Right ventricle myocardium superior (tissue), 1 donor: ENCODE measurements around the gene LTBP2. TPM values are rescaled to one million over a fixed set of nuclear protein-coding genes. Genes with fewer than 3 reads are reported as not detected.

ENCODE experiments used
- ATAC-seq: fragments of 200-7000 bp; cut with Tn5 transposase; one replicate; pipeline ENCODE4 v1.9.1; 2020; ENCODE audit warnings: mild to moderate bottlenecking; ENCODE audit not compliant: poor library complexity
- DNase-seq: peaks from one replicate; pipeline ENCODE4 v3.0.0-alpha.2; 2020
- intact Hi-C: fragments of 100-400 bp; cut with DNase I; formaldehyde crosslinking; loops from one replicate; pipeline ENCODE4 v1.11.2; 2022
- total RNA-seq: library from RNA; stranded (reverse); fragmentation: NEBNext Ultra II Directional; extraction: Animal tissue kit (Norgen Biotek cat#: 25700); gene quantifications from one replicate; pipeline ENCODE4 v1.2.1, GENCODE V29; 2021
- donor health status: DM: no; HTN: yes; CAD: no; lungs with severe emphysema.

The LTBP2 gene
- total RNA-seq, 1 donor from 2014 or later = 11.9 TPM

DNA sequence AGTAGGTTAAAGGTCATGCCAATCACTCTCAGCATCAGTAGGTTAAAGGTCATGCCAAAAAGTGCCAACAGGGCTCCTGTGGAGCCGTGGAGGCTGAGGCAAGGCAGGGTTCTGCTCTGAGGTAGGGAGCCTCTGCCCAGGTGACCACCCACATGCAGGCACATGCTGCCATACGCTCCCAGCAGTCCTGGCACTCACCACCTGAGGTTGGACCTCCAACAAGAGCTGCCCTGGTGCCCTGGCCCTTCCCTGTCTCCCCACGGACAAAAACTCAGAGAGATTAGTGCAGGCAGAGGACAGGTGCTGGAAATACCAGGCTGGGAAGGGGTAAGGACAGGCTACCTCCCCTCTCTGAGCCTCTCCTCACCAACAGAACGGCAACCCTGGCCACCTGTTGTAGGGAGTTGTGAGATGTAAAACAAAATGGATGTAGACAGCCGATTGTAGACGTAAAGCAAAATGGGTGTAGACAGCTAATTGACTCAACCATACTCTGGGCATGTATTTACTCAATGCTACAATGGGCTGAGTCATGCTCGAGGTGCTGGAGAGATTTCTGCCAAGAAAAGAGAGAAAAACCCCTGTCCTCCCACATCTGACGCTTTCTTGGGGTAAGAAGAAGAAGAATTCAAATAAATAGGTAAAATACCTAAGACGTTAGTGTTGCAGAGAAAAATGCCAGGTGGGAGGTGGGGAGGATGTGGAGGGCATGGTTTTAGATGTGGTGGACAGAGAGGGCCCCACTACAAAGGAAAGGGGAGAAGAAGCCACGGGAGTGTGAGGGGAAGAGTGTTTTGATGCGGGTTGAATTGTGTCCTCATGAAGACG is 32.4 kb downstream of the LTBP2 start:
- peak; percentile 16 for DNase-seq
- ATAC-seq = no peak
- intact Hi-C loops = no loop called here

DNA sequence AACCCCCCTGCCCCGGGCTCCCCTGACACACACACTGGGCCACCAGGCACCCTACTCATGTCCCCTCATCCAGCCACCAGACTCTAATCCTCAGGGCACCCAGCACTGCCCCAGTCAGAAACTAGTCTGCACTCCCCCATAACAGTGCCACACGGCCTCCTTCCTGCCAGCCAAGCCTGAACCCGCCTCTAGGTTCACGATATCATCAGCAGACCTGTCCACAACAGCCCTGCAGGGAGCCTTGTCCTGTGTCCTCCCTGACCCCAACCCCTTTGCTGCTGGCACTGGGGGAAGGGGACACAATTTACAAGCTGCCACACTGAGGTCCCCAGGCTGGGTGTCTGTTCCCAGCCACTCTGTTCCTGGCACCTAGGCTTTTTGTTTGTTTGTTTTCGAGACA is 33.6 kb downstream of the LTBP2 start:
- intact Hi-C loops = no loop called here
- DNase-seq (no peak), ATAC-seq (no peak)

DNA sequence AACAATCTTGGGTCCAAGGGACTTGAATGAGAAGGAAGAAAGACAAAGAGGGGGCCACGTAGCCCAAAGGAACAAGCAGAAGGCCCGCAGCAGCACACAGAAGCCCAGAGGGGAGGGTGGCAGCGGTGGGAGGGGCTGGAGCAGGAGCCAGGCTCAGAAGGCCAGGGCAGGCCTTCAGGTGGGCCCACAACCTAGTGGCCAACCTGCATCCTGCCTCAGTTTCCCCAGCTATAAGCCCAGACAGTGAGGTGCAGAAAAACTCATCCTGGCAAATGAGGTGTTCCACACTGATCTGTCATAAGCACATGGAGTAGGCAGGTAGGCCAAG is 34.1 kb downstream of the LTBP2 start:
- DNase-seq = no peak
- intact Hi-C loops = no loop called here
- ATAC-seq = no peak

DNA sequence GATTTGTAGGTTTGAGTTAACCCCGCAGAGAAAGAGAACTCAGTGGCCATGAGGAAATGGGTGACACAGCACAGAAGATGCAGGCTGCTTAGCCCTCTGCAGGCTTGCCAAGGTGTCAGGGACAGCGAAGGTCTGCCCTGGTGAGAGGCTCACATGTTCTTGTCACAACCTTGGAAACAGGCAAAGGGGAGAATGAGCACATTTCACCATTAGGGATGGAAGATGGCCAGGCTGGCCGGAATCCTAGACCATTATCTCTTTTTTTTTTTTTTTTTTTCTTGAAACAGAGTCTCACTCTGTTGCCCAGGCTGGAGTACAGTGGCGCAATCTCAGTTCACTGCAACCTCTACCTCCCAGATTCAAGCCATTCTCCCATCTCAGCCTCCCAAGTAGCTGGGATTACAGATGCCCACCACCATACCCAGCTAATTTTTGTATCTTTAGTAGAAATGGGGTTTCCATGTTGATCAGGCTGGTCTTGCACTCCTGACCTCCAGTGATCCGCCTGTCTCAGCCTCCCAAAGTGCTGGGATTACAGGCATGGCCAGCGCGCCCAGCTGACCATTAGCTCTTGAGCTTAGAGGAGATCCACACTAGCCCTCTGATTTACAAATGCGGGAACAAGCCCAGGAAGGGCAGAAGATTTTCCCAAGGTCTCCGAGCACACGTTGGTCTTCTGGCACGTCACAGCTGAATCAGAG is 34.6 kb downstream of the LTBP2 start:
- peak; percentile 60 for DNase-seq
- peak; percentile 52 for ATAC-seq
- intact Hi-C loops = no loop called here

DNA sequence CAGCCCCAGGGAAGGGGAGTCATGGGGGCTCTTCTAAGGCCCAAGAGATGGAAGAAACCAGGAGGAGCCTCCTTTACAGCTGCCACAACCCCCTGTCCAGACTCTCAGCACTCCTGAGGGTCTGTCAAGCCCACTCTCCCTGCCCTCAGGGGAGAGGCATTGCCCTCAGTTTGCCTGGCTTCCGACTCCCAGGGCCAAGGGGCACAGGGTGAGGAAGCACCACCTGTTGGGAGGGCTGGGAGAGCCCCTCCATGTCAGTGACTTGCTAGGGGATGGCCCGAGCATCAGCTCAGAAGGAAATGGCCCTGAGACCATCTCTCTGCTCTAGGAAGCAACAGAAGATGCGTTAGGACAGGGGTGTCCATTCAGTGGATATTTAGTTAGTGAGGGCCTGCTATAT is 36.1 kb downstream of the LTBP2 start:
- DNase-seq (peak; percentile 7), ATAC-seq (no peak)
- intact Hi-C loops = no loop called here

DNA sequence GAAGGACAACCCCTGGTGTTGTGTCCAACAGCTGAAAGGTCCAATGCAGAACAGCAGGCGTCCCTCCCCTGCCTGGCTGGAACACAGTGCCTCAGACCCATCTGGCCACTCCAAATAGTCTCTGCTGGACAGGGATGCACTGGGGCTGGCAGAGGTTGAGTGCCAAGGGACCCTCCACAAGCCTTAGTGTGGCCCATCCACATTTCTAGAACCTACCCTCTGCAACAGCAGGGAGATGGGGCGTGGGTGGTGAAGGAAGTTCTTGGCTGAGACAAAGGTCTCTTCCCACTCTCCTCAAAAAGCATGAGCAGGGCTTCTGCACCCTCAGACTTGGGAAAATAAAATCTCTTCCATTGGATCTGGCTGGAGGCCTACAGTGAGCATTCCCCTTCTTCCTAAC is 36.5 kb downstream of the LTBP2 start:
- intact Hi-C loops = no loop called here
- peak; percentile 24 for DNase-seq
- no peak for ATAC-seq

DNA sequence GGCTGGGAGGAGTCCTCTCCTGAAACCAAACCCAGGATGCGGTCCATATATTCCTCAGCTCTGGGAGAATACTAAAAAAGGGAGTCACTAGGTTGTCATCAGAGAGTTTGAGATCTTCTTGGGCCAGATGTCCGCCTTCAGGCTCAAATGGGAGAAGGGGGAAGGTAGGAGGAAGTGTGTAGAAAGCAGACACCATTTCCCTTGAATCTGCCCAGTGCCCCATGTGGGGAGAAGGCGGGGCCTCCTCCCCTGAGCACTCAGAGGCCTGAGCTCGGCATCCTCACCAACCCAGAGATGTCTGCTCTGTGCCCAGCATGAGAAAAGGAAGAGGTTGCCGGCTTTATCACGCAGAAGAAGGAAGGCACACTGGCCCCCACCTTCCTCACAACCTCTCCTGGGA is 37.3 kb downstream of the LTBP2 start:
- peak; percentile 13 for DNase-seq
- ATAC-seq = no peak
- intact Hi-C loops = no loop called here

DNA sequence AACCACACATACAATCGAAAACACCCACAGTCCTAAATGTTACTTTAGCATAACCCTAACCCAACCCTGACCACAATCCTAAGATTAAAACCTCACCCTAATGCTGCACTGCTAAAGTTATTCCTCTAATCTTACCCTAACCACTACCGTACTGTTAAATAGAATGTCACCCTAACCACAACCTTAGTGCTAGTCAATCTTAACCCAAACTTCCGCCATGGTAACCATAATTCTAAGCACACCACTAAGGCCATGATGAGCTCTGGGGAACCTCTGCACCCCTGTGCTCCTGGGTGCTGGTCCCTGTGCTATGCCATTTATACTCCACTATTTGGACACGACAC is 38.0 kb downstream of the LTBP2 start:
- intact Hi-C loops = no loop called here
- no peak for ATAC-seq
- no peak for DNase-seq

DNA sequence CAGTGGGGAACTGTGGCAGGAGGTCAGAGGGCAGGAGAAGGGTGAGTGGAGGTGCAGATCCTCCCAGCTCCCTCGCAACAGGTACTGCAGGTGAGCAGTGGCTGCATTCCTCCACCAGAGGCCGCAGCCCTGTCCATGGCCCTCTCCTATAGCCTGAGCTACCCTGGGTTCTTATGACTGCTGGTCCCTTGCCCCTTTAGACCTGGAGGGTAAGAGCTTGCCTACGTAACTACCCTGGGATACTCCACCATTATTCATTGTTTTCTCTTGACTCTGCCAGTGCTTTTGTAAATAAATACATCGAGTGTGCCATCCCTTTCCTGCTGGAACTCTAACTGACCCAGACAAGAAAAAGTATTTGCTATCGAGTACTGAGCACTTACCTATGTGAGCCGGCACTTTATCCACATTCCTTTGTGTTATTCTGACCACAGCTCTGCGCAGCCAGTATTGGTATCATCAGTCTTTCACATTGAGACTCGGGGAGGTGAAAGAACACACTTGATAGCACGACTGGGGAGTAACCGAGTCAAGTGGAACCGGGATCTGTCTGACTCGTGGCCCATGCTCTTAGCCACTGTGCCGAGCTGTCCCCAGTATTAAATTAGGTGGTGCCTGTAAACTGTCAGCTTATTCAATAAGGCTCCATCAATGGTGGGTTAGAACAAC is 38.5 kb downstream of the LTBP2 start:
- intact Hi-C loops = no loop called here
- no peak for ATAC-seq

DNA sequence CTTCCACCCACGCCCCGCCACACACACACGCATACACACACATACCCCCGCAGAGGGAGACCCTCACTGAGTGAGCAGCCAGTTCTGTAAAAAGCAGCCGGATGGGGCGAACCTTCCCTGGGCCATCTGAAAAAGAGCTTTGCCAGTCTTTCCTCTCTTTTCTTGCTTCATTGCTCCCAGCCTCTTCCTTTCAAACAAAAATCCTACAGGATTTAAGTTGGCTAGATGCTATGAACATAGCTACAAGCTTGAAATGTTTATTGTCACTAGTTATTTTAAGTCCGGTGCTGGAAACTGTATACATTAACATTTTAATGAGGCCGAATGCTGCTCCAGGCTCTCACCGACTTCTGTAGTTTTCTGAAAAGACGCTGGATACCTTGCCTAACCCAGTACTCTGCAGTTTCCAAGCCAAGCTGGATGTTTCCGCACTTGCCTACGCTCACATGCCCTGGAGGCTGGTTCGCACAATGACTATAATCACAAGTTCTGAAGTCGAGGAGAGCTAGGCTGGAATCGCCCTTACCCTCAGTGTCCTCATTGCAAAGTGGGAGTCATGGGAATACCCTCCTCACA is 39.2 kb downstream of the LTBP2 start:
- intact Hi-C loops = no loop called here
- ATAC-seq = no peak
- no peak for DNase-seq

More for the DNA sequence above, 38.5 kb downstream of the LTBP2 start:
- DNase-seq = peak; percentile 11

DNA sequence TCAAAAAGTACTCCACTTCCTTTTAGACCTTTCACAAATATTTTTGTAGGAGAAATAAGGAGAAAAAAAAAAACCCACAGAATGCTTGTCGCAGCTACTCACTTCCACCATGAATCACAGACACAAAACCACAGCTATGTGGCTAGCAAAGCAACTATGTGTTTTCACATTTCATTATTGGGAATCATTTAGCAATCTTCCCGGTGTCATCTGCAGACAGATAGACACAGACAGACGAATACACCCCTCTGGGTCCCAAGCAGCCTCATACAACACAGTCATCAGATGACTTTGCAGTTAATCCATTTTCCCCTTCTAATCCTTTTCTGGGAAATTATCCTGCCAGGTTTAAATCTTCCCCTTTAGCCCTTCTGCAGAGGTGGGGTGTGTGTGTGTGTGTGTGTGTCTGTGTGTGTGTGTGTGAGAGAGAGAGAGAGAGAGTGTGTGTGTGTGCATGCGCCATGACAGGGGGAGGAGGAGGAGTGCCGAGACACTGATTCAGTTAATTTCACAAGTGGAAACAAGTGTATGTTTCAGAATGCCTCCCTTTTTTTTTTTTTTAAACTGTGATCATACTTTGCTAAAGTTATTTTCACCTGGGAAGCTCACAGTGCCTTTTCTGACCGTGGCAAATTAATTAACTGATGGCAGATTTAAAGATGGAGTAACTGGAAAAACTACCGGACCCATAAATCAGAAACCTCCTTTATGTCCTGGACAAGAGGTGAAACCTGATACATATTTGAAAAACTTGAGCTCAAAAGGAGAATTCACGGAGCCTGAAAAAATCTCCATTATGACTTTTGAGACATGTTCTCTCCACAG is 39.9 kb downstream of the LTBP2 start:
- intact Hi-C loops = no loop called here
- DNase-seq = no peak
- ATAC-seq = peak; percentile 9

DNA sequence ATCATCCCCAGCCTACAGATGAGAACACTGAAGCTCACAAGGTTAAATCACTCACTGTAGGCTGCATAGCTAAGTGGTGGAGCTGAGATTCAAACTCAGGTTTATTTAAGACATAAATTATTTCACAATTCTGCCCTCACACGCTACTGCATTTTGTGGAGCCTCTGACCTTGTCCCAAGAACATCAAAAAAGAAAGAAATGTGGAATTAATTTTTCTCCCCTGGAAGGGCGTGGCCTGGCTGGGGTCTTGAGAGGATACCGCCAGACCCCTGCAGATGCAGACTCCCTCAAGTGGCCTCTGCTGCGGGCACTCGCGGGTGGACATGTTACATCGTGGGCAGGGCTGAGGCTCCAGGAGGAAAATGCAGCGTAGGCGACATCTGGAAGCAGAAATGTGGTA is 40.6 kb downstream of the LTBP2 start:
- DNase-seq (no peak), ATAC-seq (no peak)
- intact Hi-C loops = no loop called here

DNA sequence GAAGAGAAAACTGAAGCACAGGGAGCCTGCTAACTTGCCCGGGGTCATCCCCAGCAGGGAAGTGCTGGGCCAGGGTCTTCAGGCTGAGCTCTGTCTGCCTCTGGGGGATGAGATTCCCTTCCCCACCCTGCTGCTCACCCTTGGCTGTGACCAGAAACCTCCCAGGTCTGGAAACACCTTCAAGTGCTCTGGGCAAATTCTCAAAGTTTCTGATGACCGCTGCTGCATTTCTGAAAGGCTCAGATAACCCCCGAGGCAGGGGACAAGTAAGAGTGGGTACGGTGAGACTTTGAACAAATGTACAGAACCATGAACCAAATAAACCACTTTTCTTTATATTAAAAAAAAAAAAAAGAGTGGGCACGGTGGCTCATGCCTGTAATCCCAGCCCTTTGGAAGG is 41.3 kb downstream of the LTBP2 start:
- intact Hi-C loops = no loop called here
- DNase-seq = no peak
- ATAC-seq = no peak

DNA sequence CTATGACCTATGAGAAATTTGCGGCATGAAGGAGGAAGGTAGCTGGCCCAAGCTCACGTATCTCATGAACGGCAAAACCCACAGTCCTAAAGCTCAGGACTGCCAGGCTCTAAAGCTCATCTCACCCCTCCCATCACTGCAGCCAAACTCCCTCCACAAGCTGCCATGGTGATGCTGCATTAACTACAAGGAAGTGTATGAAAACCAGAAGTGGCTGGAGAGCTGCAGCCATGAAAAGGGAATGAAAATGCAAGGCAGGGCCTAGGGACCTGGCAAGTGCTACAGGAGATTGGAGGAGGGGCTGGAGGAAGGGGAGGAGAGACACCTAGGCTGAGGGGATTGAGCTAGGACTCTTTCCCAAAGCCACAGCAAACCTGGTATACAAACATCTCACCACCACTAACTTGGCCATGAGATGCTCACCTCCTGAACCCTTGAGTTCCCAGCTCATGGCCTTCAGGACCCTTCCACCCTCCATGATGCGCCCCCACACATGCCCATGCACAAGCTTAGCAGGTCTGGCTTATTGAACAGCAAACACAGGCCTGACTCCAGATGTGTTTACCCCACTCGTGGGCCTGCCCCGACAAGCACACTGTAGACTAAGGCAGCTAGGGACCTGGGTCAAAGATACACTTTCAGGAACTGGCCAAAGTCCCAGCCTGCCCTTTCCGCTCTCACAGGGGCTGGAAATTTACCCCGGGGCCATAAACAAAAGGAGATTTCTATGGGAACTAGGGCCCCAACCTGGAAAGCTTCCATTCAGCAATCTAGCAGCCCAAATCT is 42.0 kb downstream of the LTBP2 start:
- ATAC-seq = no peak
- intact Hi-C loops = no loop called here
- DNase-seq = no peak

DNA sequence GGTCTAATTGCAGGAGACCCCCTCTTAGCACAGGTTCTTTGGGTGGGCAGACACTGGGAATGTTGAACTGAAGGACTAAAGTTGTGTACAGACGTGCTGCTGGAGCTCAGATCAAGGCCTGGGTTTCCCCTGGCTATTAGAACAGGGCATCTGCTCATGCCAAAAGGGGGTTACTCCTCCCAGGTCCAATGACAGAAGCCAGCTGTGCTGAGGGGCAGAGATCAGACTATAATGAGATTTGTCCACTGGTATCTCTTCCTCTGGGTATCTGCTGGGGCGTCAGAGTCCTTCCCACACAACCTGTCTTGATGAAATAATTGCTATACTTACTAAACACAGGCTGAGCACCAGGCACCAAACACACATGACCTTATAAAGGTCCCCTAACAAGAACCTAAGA is 42.6 kb downstream of the LTBP2 start:
- ATAC-seq (no peak), DNase-seq (no peak)
- intact Hi-C loops = no loop called here

DNA sequence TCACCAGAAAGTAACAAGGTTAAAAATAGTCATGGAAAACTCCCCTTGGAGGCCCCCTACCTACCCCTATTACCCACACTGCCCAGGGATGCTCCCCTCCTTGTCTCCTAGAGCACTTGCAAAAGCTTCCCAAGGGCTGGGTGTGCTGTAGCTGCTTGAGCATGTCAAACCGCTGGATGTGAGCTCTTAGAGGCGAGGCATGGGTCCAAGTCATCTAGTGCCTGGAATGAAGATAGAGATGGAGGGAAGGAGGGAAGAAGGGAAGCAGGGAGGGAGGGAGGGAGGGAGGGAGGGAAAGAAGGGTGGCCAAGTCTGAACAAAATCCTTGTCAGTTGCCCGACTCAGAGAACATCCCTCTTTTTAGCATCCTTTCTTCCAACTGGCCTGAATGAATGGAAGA is 43.1 kb downstream of the LTBP2 start:
- peak; percentile 67 for ATAC-seq
- DNase-seq = peak; percentile 63
- intact Hi-C loops = no loop called here

DNA sequence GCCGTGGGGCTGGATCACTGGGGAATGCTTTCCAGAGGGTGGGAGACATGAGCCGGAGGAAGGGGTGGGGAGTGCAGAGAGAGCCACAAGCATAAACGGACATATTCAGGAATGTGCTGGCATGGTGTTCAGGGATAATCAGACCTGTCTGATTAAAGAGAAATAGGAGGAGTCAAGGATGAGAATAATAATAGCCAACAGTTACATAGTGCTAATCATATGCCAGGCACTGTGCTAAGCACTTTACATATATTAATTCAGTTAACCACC is 43.7 kb downstream of the LTBP2 start:
- ATAC-seq (no peak), DNase-seq (no peak)
- intact Hi-C loops = no loop called here

DNA sequence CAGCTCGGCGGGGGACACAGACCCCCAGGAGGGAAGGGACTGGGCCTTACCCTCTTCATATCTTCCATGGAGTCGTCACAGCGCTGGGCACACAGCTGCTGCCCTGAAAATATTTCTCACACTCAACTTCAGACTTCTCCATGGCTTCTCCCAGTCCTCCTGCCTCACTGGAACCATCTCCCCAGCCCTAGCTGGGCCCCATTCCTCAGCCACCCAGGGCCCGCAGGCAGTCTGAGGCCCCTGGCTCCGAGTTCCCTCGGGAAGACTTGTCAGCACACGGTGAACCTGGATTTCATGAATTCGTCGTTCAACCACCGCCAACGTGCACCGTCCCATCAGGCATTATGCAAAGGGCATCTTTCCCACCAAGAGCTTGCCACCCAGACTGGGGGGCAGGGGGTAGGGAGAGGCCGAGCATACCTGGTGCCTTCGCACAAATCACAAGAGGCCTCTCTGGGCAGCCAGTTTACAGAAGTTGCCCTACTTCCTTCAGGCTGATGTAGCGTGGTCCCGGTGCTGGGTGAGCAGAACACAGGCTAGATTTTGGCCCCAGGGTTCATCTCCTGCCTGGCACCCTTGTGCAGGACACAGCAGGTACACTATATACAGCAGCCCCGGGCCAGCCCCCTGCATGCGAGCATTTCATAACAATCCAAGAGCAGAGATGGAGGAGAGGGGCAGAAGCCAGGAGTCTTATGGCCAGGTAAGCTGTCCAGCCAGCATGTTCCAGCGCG is 44.2 kb downstream of the LTBP2 start:
- intact Hi-C loops = no loop called here
- no peak for ATAC-seq
- DNase-seq = no peak
